NCI-H446 (cell line): ENCODE results near the gene NAT8L.

Experiments
- DNase-seq, 2 experiments: peaks; one replicate each; lab custom pipeline; 2025; lab: John Stamatoyannopoulos, UW

NAT8L gene

GRCh38 chr4:2094545-2094944 is 35.4 kb downstream of the NAT8L start:
- DNase-seq: no peak

GRCh38 chr4:2095236-2096072 is 36.3 kb downstream of the NAT8L start:
- DNase-seq: no peak

GRCh38 chr4:2096073-2096609 is 37.0 kb downstream of the NAT8L start:
- no peak for DNase-seq

GRCh38 chr4:2101346-2102044 is 42.4 kb downstream of the NAT8L start:
- no peak for DNase-seq

- DNase-seq: no peak
These were observed 43.1 kb downstream of the NAT8L start for GRCh38 chr4:2102045-2102883.

GRCh38 chr4:2103127-2103842 is 44.2 kb downstream of the NAT8L start:
- DNase-seq: no peak

GRCh38 chr4:2103843-2104547 is 44.9 kb downstream of the NAT8L start:
- no peak for DNase-seq

- DNase-seq: no peak
These were observed 45.6 kb downstream of the NAT8L start for GRCh38 chr4:2104556-2105345.

- no peak for DNase-seq
These were observed 46.4 kb downstream of the NAT8L start for GRCh38 chr4:2105559-2105958.

- DNase-seq: no peak
These were observed 57.7 kb downstream of the NAT8L start for GRCh38 chr4:2116687-2117400.
